ENCODE results near the gene GHR. TPM values are rescaled to one million over a fixed set of nuclear protein-coding genes. Genes with fewer than 3 reads are reported as not detected.
A peak's percentile ranks its signal among the peaks of the same experiment; 100 is the strongest.

GHR gene
- total RNA-seq, 2 donors from 2014 or later: 10.8 to 10.9 TPM

DNA sequence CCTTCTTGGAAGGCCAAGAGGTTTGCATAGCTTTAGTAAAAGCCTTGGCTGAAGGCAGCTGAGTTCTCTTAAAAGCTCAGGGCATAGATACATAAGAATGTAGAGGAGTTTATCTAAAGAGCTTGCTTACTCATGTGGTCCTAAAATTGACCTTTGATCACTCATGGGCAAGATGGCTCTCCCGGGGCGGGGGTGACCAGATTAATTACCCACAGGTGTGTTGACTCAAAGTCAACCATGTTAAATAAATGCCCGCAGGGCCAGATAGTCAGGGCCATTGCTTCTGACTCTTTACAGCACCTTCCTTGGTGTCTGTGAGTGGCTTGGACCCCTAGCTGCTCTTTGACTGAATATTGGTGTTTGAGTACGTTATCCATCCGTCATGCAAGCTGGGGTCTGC, 33.1 kb upstream of the GHR start:
- DNase-seq (ENCODE audit: low spot score): no peak
- H3K27ac ChIP-seq: no peak overlapping the region
- no peaks in the 10 kb centered on the region for H3K4me1 ChIP-seq
- TF ChIP-seq CTCF (IDR thresholded peaks at IDR 0.05): no peak
- no peak overlapping the region for H3K4me3 ChIP-seq
- H3K36me3 ChIP-seq: no peaks in the 10 kb centered on the region
- H3K9me3 ChIP-seq: peaks cover 0 to 6% of the 10 kb centered on the region in 2 donors
- no peaks in the 10 kb centered on the region for H3K27me3 ChIP-seq

- Histone ChIP-seq H3K4me3 (no peak overlapping the region), H3K36me3 (no peaks in the 10 kb centered on the region), H3K27me3 (no peaks in the 10 kb centered on the region), H3K27ac (no peak overlapping the region), H3K4me1 (no peaks in the 10 kb centered on the region), H3K9me3 (peaks cover 0 to 6% of the 10 kb centered on the region in 2 donors)
- no peak for TF ChIP-seq CTCF (IDR thresholded peaks at IDR 0.05)
- DNase-seq (ENCODE audit: low spot score): no peak
These were observed 30.3 kb upstream of the GHR start for GRCh38 chr5:42392917-42393316.

GRCh38 chr5:42396111-42396510, 27.1 kb upstream of the GHR start:
- peaks cover 0 to 6% of the 10 kb centered on the region in 2 donors for H3K9me3 ChIP-seq
- H3K36me3 ChIP-seq: no peaks in the 10 kb centered on the region
- H3K4me1 ChIP-seq: no peaks in the 10 kb centered on the region
- no peaks in the 10 kb centered on the region for H3K27me3 ChIP-seq
- DNase-seq (ENCODE audit: low spot score): no peak
- no peak for TF ChIP-seq CTCF (IDR thresholded peaks at IDR 0.05)
- H3K4me3 ChIP-seq: no peak overlapping the region
- no peak overlapping the region for H3K27ac ChIP-seq

GRCh38 chr5:42397267-42397666, 26.0 kb upstream of the GHR start:
- H3K27ac ChIP-seq: peak overlapping the region in 1 of 2 donors; percentile 34

DNA sequence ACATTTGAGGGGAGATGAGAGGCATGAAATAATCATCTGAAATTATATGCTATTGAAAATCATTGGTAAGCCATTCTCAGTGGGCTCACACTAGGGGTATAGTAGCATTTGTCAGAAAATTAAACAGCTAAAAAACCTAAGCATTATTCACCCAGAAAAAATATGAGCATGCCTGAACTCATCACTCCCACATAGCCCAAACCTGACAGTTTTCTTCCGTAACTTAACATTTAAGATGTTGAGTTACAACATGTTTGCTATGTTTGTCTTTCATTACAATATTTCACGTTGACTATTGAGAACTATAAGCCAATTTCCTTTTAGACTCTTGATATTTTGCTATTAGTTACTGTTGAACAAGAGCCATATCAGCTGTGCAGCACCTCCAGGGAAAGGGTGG, 23.5 kb upstream of the GHR start:
- no peak for TF ChIP-seq CTCF (IDR thresholded peaks at IDR 0.05)
- H3K27me3 ChIP-seq: no peaks in the 10 kb centered on the region
- H3K36me3 ChIP-seq: no peaks in the 10 kb centered on the region
- no peaks in the 10 kb centered on the region for H3K9me3 ChIP-seq
- H3K4me1 ChIP-seq: peaks cover 0 to 3% of the 10 kb centered on the region in 2 donors
- H3K27ac ChIP-seq: no peak overlapping the region
- no peak overlapping the region for H3K4me3 ChIP-seq
- DNase-seq (ENCODE audit: low spot score): no peak

More at GRCh38 chr5:42397267-42397666, 26.0 kb upstream of the GHR start:
- no peak overlapping the region for H3K4me3 ChIP-seq
- H3K4me1 ChIP-seq: no peaks in the 10 kb centered on the region
- DNase-seq (ENCODE audit: low spot score): no peak
- H3K9me3 ChIP-seq: peaks cover 0 to 6% of the 10 kb centered on the region in 2 donors
- no peak for TF ChIP-seq CTCF (IDR thresholded peaks at IDR 0.05)
- no peaks in the 10 kb centered on the region for H3K36me3 ChIP-seq
- no peaks in the 10 kb centered on the region for H3K27me3 ChIP-seq

DNA sequence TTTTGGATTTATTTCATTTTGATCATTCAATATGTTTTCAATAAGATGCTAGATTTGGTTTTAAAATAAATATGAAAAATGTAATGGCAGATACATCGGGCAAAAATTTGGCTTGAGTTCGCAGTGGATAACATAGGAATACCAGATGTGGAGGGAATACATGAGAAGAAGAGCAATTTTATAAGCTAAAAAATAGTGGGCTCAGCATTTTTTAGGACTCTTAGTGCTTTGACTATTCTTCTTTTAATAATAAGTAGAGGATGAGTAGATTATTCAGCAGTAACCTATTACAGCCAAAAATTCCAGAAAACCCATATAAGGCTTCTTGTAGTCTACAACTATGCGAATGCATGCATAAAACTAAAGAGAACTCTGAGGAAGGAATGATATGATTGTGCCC, 22.8 kb upstream of the GHR start:
- DNase-seq (ENCODE audit: low spot score): no peak
- H3K36me3 ChIP-seq: no peaks in the 10 kb centered on the region
- no peaks in the 10 kb centered on the region for H3K27me3 ChIP-seq
- no peak overlapping the region for H3K27ac ChIP-seq
- peaks cover 0 to 5% of the 10 kb centered on the region in 2 donors for H3K4me1 ChIP-seq
- no peaks in the 10 kb centered on the region for H3K9me3 ChIP-seq
- TF ChIP-seq CTCF (IDR thresholded peaks at IDR 0.05): no peak
- no peak overlapping the region for H3K4me3 ChIP-seq
